H1 (cell line): ENCODE results near the gene ANKH. TPM values are rescaled to one million over a fixed set of nuclear protein-coding genes. Genes with fewer than 3 reads are reported as not detected.

Experiments
- CTCF ChIA-PET: fragments of 300-600 bp; sonication (Branson Sonifier 250); formaldehyde crosslinking; loops from one replicate; lab custom pipeline; 2021; ENCODE audit not compliant: partially characterized antibody; lab: Charles Lee
- POLR2A ChIA-PET: fragments of 300-600 bp; sonication (Branson Sonifier 250); formaldehyde crosslinking; loops from one replicate; lab custom pipeline; 2021; ENCODE audit warnings: inconsistent platforms; ENCODE audit not compliant: partially characterized antibody; lab: Charles Lee
- DNase-seq, 2 experiments: peaks; one replicate each; pipeline versions ENCODE4 v3.0.0 to v3.0.0-alpha.2; 2010 to 2022; ENCODE audit warnings: low spot score in 2 of 2, low read depth in 1 of 2, mixed read lengths in 1 of 2
- FAIRE-seq: peaks from 2 replicates; lab custom pipeline; 2011; peaks lifted over from hg19 to GRCh38; lab: Jason Lieb, UNC
- H2AFZ ChIP-seq: 2 replicates; pipeline ENCODE4 v1.8.1; 2012; ENCODE audit warnings: low read length, inconsistent platforms
- H2AK5ac ChIP-seq: 2 replicates; pipeline ENCODE4 v1.6.1; 2013; ENCODE audit warnings: low read depth, low read length
- H2BK120ac ChIP-seq: replicated peaks from 2 replicates; pipeline ENCODE3; 2013; ENCODE audit warnings: low read depth, low read length, inconsistent platforms
- H2BK12ac ChIP-seq: 2 replicates; pipeline ENCODE4 v1.6.1; 2013; ENCODE audit warnings: low read depth, low read length
- H2BK15ac ChIP-seq: 2 replicates; pipeline ENCODE4 v1.6.1; 2013; ENCODE audit warnings: low read length
- H2BK20ac ChIP-seq: 2 replicates; pipeline ENCODE4 v1.6.1; 2013; ENCODE audit warnings: low read length
- H2BK5ac ChIP-seq: 2 replicates; pipeline ENCODE4 v1.6.1; 2013; ENCODE audit warnings: low read depth, low read length
- H3K14ac ChIP-seq: 2 replicates; pipeline ENCODE4 v1.6.1; 2013; ENCODE audit warnings: inconsistent platforms; ENCODE audit not compliant: insufficient read length
- H3K18ac ChIP-seq: 2 replicates; pipeline ENCODE4 v1.6.1; 2013; ENCODE audit warnings: low read length; ENCODE audit errors: extremely low read depth
- H3K23ac ChIP-seq: 2 replicates; pipeline ENCODE4 v1.6.1; 2013; ENCODE audit warnings: inconsistent platforms; ENCODE audit not compliant: insufficient read length
- H3K23me2 ChIP-seq: 2 replicates; pipeline ENCODE4 v1.6.1; 2013; ENCODE audit warnings: low read depth, low read length
- H3K27ac ChIP-seq: 2 replicates; pipeline ENCODE4 v1.6.1; 2011; ENCODE audit warnings: low read depth, low read length, inconsistent platforms
- H3K27me3 ChIP-seq, 4 experiments: replicated peaks in 1 of 4; 1 replicate in 1 of 4; 2 replicates in 3 of 4; pipeline versions ENCODE4 v1.6.1 to v1.8.1; 2011 to 2013; ENCODE audit warnings: low read length in 3 of 4, mild to moderate bottlenecking in 3 of 4, inconsistent platforms in 2 of 4, mixed read lengths in 2 of 4, moderate library complexity in 1 of 4; ENCODE audit not compliant: control insufficient read depth in 3 of 4, insufficient read depth in 3 of 4; ENCODE audit errors: extremely low read depth in 1 of 4
- H3K36me3 ChIP-seq, 4 experiments: 2 replicates each; pipeline versions ENCODE4 v1.6.1 to v1.8.1; 2011 to 2013; ENCODE audit warnings: mild to moderate bottlenecking in 4 of 4, low read length in 3 of 4, moderate library complexity in 2 of 4, control low read depth in 1 of 4, inconsistent platforms in 1 of 4; ENCODE audit not compliant: insufficient read depth in 4 of 4, control insufficient read depth in 2 of 4
- H3K4ac ChIP-seq: replicated peaks from 2 replicates; pipeline ENCODE3; 2013; ENCODE audit warnings: low read length, low read depth, mixed read lengths, inconsistent platforms; ENCODE audit not compliant: insufficient read length
- H3K4me1 ChIP-seq, 4 experiments: replicated peaks in 1 of 4; 1 replicate in 1 of 4; 2 replicates in 3 of 4; pipeline versions ENCODE4 v1.6.1 to v1.8.1; 2011 to 2013; ENCODE audit warnings: low read length in 3 of 4, inconsistent platforms in 2 of 4, mixed read lengths in 1 of 4; ENCODE audit not compliant: insufficient read depth in 4 of 4, control insufficient read depth in 3 of 4
- H3K4me2 ChIP-seq, 2 experiments: 2 replicates each; pipeline versions ENCODE4 v1.6.1 to v1.8.1; 2011 to 2013; ENCODE audit warnings: low read depth in 2 of 2, low read length in 2 of 2, control low read depth in 1 of 2, inconsistent platforms in 1 of 2, mild to moderate bottlenecking in 1 of 2; ENCODE audit not compliant: insufficient read depth in 1 of 2
- H3K4me3 ChIP-seq, 4 experiments: fragments of 200-600, 300-600 bp in 1 of 4; sonication (generic), shearing (Covaris generic), sonication (Bioruptor Twin) in 1 of 4; 2 replicates each; pipeline versions ENCODE4 v1.5.1 to v1.8.1; 2011 to 2016; ENCODE audit warnings: low read length in 4 of 4, low read depth in 3 of 4, control low read depth in 2 of 4, inconsistent platforms in 2 of 4, mild to moderate bottlenecking in 2 of 4, mixed read lengths in 1 of 4, moderate library complexity in 1 of 4; ENCODE audit not compliant: insufficient read depth in 2 of 4; ENCODE audit errors: extremely low read depth in 1 of 4
- H3K56ac ChIP-seq: replicated peaks from 2 replicates; pipeline ENCODE3; 2013; ENCODE audit warnings: low read depth, mild to moderate bottlenecking, mixed read lengths, low read length, inconsistent platforms; ENCODE audit not compliant: insufficient read length
- H3K79me1 ChIP-seq: 2 replicates; pipeline ENCODE4 v1.6.1; 2013; ENCODE audit warnings: low read depth, low read length, control low read depth
- H3K79me2 ChIP-seq, 2 experiments: 2 replicates each; pipeline versions ENCODE4 v1.6.1 to v1.8.1; 2012 to 2013; ENCODE audit warnings: low read length in 2 of 2, mild to moderate bottlenecking in 2 of 2, inconsistent platforms in 1 of 2; ENCODE audit not compliant: insufficient read depth in 2 of 2, control insufficient read depth in 1 of 2
- H3K9ac ChIP-seq, 4 experiments: replicated peaks in 1 of 4; 1 replicate in 1 of 4; 2 replicates in 3 of 4; pipeline versions ENCODE4 v1.6.1 to v1.8.1; 2011 to 2013; ENCODE audit warnings: low read depth in 3 of 4, low read length in 3 of 4, control low read depth in 2 of 4, mild to moderate bottlenecking in 2 of 4, moderate library complexity in 2 of 4, inconsistent platforms in 1 of 4; ENCODE audit errors: extremely low read depth in 1 of 4
- H3K9me3 ChIP-seq, 2 experiments: 2 replicates each; pipeline versions ENCODE4 v1.6.1 to v1.8.1; 2012 to 2013; ENCODE audit warnings: mild to moderate bottlenecking in 2 of 2, moderate library complexity in 2 of 2, control low read depth in 1 of 2, inconsistent platforms in 1 of 2, low read depth in 1 of 2, low read length in 1 of 2, mixed read lengths in 1 of 2; ENCODE audit not compliant: insufficient read depth in 2 of 2
- H4K20me1 ChIP-seq, 2 experiments: replicated peaks in 1 of 2; 2 replicates each; pipeline versions ENCODE3 to v1.8.1; 2011 to 2013; ENCODE audit warnings: inconsistent platforms in 2 of 2, low read length in 2 of 2, mild to moderate bottlenecking in 1 of 2; ENCODE audit not compliant: insufficient read depth in 2 of 2, control insufficient read depth in 1 of 2
- H4K5ac ChIP-seq: 2 replicates; pipeline ENCODE4 v1.6.1; 2013; ENCODE audit warnings: low read length, low read depth, mixed read lengths, inconsistent platforms; ENCODE audit not compliant: insufficient read length
- H4K8ac ChIP-seq: 2 replicates; pipeline ENCODE4 v1.8.0; 2013; ENCODE audit warnings: mild to moderate bottlenecking, moderate library complexity, low read length, inconsistent platforms; ENCODE audit not compliant: insufficient read depth; ENCODE audit errors: extremely low read depth
- H4K91ac ChIP-seq: replicated peaks from 2 replicates; pipeline ENCODE3; 2013; ENCODE audit warnings: low read length, mixed read lengths, inconsistent platforms; ENCODE audit not compliant: insufficient read length
- PHF8 ChIP-seq: fragments of 200-600 bp; sonication (generic); conservative IDR thresholded peaks from 2 replicates; pipeline ENCODE4 v1.7.1; 2012; ENCODE audit warnings: low read depth, mild to moderate bottlenecking, inconsistent platforms, low read length, moderate library complexity
- POLR2A ChIP-seq, 2 experiments: IDR thresholded peaks; 1 replicate in 1 of 2; 2 replicates in 1 of 2; pipeline ENCODE4 v1.6.1; 2011; ENCODE audit warnings: low read depth in 2 of 2, low read length in 2 of 2, mild to moderate bottlenecking in 2 of 2; ENCODE audit errors: control extremely low read depth in 1 of 2
- POU5F1 ChIP-seq: IDR thresholded peaks from 2 replicates; pipeline ENCODE4 v1.6.1; 2011; ENCODE audit warnings: low read depth, mild to moderate bottlenecking, low read length, moderate library complexity
- RBBP5 ChIP-seq: IDR thresholded peaks from 2 replicates; pipeline ENCODE4 v1.7.1; 2012; ENCODE audit warnings: low read depth, mild to moderate bottlenecking, inconsistent platforms, low read length, moderate library complexity, borderline replicate concordance
- WGBS, 2 experiments: shearing (Covaris generic) in 1 of 2; methylation state at CpG; one replicate each; pipeline versions ENCODE4 v1.1.6 to v1.1.7; 2013 to 2015; ENCODE audit warnings: low lambda C conversion rate in 2 of 2, mixed read lengths in 2 of 2, inconsistent platforms in 1 of 2, low coverage in 1 of 2, missing lambda C conversion rate in 1 of 2; ENCODE audit not compliant: insufficient replicate concordance in 2 of 2, insufficient coverage in 1 of 2, insufficient read length in 1 of 2; ENCODE audit errors: extremely low coverage in 1 of 2, missing lambda C conversion rate in 1 of 2; 5-methylcytosine and 5-hydroxymethylcytosine counted together
- polyA plus RNA-seq, 7 experiments: library from polyadenylated mRNA; depleted of rRNA in 3 of 7; stranded (reverse) in 5 of 7; unstranded in 2 of 7; fragments of >200 nt in 5 of 7; fragments of 200-250 nt in 2 of 7; gene quantifications; 1 replicate in 5 of 7; 2 replicates in 1 of 7; 4 replicates in 1 of 7; pipeline versions ENCODE4 v1.2.1 to v1.2.3, GENCODE V29; 2011 to 2013; ENCODE audit warnings: missing spikeins in 2 of 7, mixed read lengths in 2 of 7
- total RNA-seq: library from RNA; stranded (reverse); fragmentation: NEBNext Ultra II Directional; extraction: Animal tissue kit (Norgen Biotek cat#: 25700); gene quantifications from 2 replicates; pipeline ENCODE4 v1.2.1, GENCODE V29; 2021

Gene ANKH
- total and polyA plus RNA-seq, 2 of the 8 experiments (the other 6 are each of a cell fraction or from before 2014, with no cell fraction given): 5.3 to 13.0 TPM

- Histone ChIP-seq H2AK5ac (no peak overlapping the region), H3K4me3 (no peak overlapping the region), H3K14ac (no peak overlapping the region), H2AFZ (no peak overlapping the region), H2BK15ac (no peak overlapping the region), H3K23ac (no peak overlapping the region), H3K18ac (no peak overlapping the region), H3K4ac (no peak overlapping the region), H3K4me1 (no peaks in the 10 kb centered on the region), H4K91ac (no peak overlapping the region), H3K9ac (no peak overlapping the region), H3K9me3 (no peaks in the 10 kb centered on the region), H4K5ac (no peak overlapping the region), H3K27ac (no peak overlapping the region), H2BK12ac (no peak overlapping the region), H3K79me2 (no peaks in the 10 kb centered on the region), H3K23me2 (no peaks in the 10 kb centered on the region), H2BK20ac (no peak overlapping the region), H3K79me1 (no peaks in the 10 kb centered on the region), H3K4me2 (no peak overlapping the region), H3K56ac (no peak overlapping the region), H4K8ac (no peak overlapping the region), H3K36me3 (no peaks in the 10 kb centered on the region), H3K27me3 (no peaks in the 10 kb centered on the region), H2BK5ac (no peak overlapping the region), H4K20me1 (no peaks in the 10 kb centered on the region), H2BK120ac (no peak overlapping the region)
- FAIRE-seq (no peak), DNase-seq (no peak)
- WGBS, 2 experiments: 83% methylated on average over 5 of the region's 5 CpGs; no CpG with 5 or more reads in 1 of the 2 experiments
- CTCF ChIA-PET: interaction anchor here (0.9 to 1.9 kb wide), 3 partner anchors 8 to 58 kb away, joined by 3 to 6 read pairs (median 3); no protein-coding TSS in a partner anchor
- no peak for TF ChIP-seq PHF8
- TF ChIP-seq POU5F1: no peak
- no peak for TF ChIP-seq RBBP5
- no peak for TF ChIP-seq POLR2A (IDR thresholded peaks at IDR 0.05; ENCODE audit: control extremely low read depth in 1 of 2, low read depth in 2 of 2, low read length in 2 of 2)
- POLR2A ChIA-PET: no interaction called here
Measured at GRCh38 chr5:14767053-14767452, 104.5 kb downstream of the ANKH start.
